ENCODE measurements around the gene SUSD4.

Gene SUSD4

DNA sequence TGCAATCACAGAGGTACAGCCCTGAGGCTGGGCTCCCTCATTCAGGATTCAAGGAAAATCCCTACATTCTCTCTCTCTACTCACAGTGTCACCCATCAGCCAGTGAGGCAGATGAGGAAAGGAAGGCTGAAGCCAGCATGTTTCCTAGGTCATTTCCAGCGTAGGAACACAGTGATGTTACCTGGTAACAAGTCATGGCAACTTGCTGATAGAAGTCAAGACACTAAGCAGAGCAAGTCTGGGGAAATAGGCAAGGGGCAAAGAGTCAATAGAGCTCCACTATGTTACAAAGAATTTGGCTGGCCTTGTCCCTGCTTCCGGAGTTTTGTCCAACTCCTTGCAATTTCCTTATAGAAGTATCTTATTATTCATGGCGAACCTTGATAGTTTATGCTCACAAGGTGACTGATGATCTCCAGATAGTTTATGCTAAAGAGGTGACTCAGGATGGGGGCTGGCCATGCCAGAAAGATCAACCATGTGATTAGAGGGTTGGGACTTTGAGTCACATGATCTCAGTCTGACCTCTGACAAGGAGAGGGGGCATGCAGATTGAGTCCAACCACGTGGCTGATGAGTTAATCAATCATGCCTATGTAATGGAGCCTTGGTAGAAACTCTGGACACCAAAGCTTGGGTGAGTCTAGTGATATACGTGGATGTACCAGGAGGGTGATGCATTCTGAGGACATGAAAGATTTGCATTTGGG, 51.1 kb downstream of the SUSD4 start:
- no peak overlapping the region for H2AFZ ChIP-seq (ENCODE audit: low read length)
- H3K79me2 ChIP-seq (ENCODE audit: insufficient read depth, low read length): no peaks in the 10 kb centered on the region
- no peak for TF ChIP-seq EZH2phosphoT487 (IDR thresholded peaks at IDR 0.05; ENCODE audit: borderline replicate concordance)
- TF ChIP-seq, protein P1, sequence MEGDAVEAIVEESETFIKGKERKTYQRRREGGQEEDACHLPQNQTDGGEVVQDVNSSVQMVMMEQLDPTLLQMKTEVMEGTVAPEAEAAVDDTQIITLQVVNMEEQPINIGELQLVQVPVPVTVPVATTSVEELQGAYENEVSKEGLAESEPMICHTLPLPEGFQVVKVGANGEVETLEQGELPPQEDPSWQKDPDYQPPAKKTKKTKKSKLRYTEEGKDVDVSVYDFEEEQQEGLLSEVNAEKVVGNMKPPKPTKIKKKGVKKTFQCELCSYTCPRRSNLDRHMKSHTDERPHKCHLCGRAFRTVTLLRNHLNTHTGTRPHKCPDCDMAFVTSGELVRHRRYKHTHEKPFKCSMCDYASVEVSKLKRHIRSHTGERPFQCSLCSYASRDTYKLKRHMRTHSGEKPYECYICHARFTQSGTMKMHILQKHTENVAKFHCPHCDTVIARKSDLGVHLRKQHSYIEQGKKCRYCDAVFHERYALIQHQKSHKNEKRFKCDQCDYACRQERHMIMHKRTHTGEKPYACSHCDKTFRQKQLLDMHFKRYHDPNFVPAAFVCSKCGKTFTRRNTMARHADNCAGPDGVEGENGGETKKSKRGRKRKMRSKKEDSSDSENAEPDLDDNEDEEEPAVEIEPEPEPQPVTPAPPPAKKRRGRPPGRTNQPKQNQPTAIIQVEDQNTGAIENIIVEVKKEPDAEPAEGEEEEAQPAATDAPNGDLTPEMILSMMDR (conservative IDR thresholded peaks at IDR 0.05; ENCODE audit: low read length): no peak
- H3K9me3 ChIP-seq (ENCODE audit: insufficient read depth, low read depth, low read length): no peaks in the 10 kb centered on the region
- no peaks in the 10 kb centered on the region for H3K27me3 ChIP-seq (ENCODE audit: insufficient read depth, low read length, poor library complexity, severe bottlenecking)
- H3K36me3 ChIP-seq (ENCODE audit: insufficient read depth, low read length): no peaks in the 10 kb centered on the region
- H3K4me1 ChIP-seq (ENCODE audit: insufficient read depth, low read length, poor library complexity, severe bottlenecking): no peaks in the 10 kb centered on the region
- no peaks in the 10 kb centered on the region for H4K20me1 ChIP-seq (ENCODE audit: insufficient read depth, low read length, poor library complexity, severe bottlenecking)
- no peak overlapping the region for H3K9ac ChIP-seq (ENCODE audit: low read depth, low read length, poor library complexity, severe bottlenecking)
- H3K4me3 ChIP-seq (ENCODE audit: low read length, poor library complexity, severe bottlenecking): no peak overlapping the region
- no peaks in the 10 kb centered on the region for H3K9me2 ChIP-seq (replicated peaks; ENCODE audit: low read depth, low read length)
- no peak overlapping the region for H3K4me2 ChIP-seq (ENCODE audit: low read depth, low read length, poor library complexity, severe bottlenecking)
- H3F3A ChIP-seq (ENCODE audit: low read depth): no peaks in the 10 kb centered on the region

DNA sequence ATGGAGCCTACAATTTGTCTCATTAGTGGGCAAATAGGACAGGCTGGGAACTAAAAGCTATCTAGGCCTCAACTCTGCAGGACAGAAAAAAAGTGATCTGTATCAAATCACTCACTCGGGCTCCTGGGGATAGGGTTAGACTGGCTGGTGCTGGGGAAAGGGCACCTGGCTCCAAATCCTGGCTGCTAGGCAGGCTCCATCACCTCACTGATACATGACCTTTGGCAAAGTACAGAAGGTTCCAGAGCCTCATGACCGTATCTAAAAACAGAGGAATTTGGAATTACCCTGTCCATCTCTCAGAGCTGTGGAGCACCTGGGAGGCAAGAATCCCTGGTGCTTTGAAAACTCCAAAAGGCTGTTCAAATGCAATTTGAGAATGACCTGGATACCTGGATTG, 51.7 kb downstream of the SUSD4 start:
- Histone ChIP-seq H3K4me3 (ENCODE audit: low read length, poor library complexity, severe bottlenecking) (no peak overlapping the region), H3K27me3 (ENCODE audit: insufficient read depth, low read length, poor library complexity, severe bottlenecking) (no peaks in the 10 kb centered on the region), H3K9me3 (ENCODE audit: insufficient read depth, low read depth, low read length) (no peaks in the 10 kb centered on the region)

DNA sequence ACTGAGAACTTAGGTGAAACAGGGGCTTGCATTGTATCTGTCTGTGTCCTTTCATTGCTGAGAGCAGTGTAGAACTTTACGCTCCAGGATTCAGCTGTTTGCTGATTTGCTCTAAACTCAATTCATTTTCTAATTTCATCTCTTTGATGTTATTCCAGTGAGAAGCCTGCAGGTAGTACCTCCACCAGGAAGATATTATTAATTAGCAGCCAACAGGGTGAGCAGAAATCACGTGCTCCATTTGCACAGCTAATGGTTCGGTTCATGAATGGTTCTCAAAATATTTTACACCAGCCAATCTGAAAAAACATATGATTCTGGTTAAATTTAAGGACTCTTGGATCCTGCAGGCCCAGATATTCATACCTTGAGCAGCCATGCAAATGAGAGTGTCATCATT, 52.1 kb downstream of the SUSD4 start:
- Histone ChIP-seq H3K4me1 (ENCODE audit: insufficient read depth, low read length, poor library complexity, severe bottlenecking) (no peaks in the 10 kb centered on the region), H3K9ac (ENCODE audit: low read depth, low read length, poor library complexity, severe bottlenecking) (no peak overlapping the region), H3K4me2 (ENCODE audit: low read depth, low read length, poor library complexity, severe bottlenecking) (no peak overlapping the region), H3F3A (ENCODE audit: low read depth) (no peaks in the 10 kb centered on the region), H3K36me3 (ENCODE audit: insufficient read depth, low read length) (no peaks in the 10 kb centered on the region), H3K79me2 (ENCODE audit: insufficient read depth, low read length) (no peaks in the 10 kb centered on the region), H3K9me3 (ENCODE audit: insufficient read depth, low read depth, low read length) (no peaks in the 10 kb centered on the region), H3K4me3 (ENCODE audit: low read length, poor library complexity, severe bottlenecking) (no peak overlapping the region), H3K27me3 (ENCODE audit: insufficient read depth, low read length, poor library complexity, severe bottlenecking) (no peaks in the 10 kb centered on the region), H3K9me2 (replicated peaks; ENCODE audit: low read depth, low read length) (no peaks in the 10 kb centered on the region), H4K20me1 (ENCODE audit: insufficient read depth, low read length, poor library complexity, severe bottlenecking) (no peaks in the 10 kb centered on the region), H2AFZ (ENCODE audit: low read length) (no peak overlapping the region)
- TF ChIP-seq EZH2phosphoT487 (IDR thresholded peaks at IDR 0.05; ENCODE audit: borderline replicate concordance): no peak
- TF ChIP-seq, protein P1 (conservative IDR thresholded peaks at IDR 0.05; ENCODE audit: low read length): no peak

More for the DNA sequence above, 51.7 kb downstream of the SUSD4 start:
- H3K4me1 ChIP-seq (ENCODE audit: insufficient read depth, low read length, poor library complexity, severe bottlenecking): no peaks in the 10 kb centered on the region
- no peak overlapping the region for H2AFZ ChIP-seq (ENCODE audit: low read length)
- H4K20me1 ChIP-seq (ENCODE audit: insufficient read depth, low read length, poor library complexity, severe bottlenecking): no peaks in the 10 kb centered on the region
- no peak overlapping the region for H3K4me2 ChIP-seq (ENCODE audit: low read depth, low read length, poor library complexity, severe bottlenecking)
- H3K9me2 ChIP-seq (replicated peaks; ENCODE audit: low read depth, low read length): no peaks in the 10 kb centered on the region
- H3K36me3 ChIP-seq (ENCODE audit: insufficient read depth, low read length): no peaks in the 10 kb centered on the region
- H3K79me2 ChIP-seq (ENCODE audit: insufficient read depth, low read length): no peaks in the 10 kb centered on the region
- H3F3A ChIP-seq (ENCODE audit: low read depth): no peaks in the 10 kb centered on the region
- TF ChIP-seq, protein P1 (conservative IDR thresholded peaks at IDR 0.05; ENCODE audit: low read length): no peak
- TF ChIP-seq EZH2phosphoT487 (IDR thresholded peaks at IDR 0.05; ENCODE audit: borderline replicate concordance): no peak
- H3K9ac ChIP-seq (ENCODE audit: low read depth, low read length, poor library complexity, severe bottlenecking): no peak overlapping the region
